Erythroblast (primary cell): ENCODE measurements around the gene PRKG1.
"Not testable (repeated sequence)": the region's sequence is repeated elsewhere in the genome, so short reads cannot be mapped to it uniquely, and the experiment has no call there.

Experiments used
- GATA1 ChIP-seq: IDR thresholded peaks from 2 replicates; pipeline ENCODE4 v1.6.1; 2011; ENCODE audit warnings: low read depth, mild to moderate bottlenecking, control low read depth, low read length, moderate library complexity
- POLR2A ChIP-seq: IDR thresholded peaks from 2 replicates; pipeline ENCODE4 v1.6.1; 2011; ENCODE audit warnings: mild to moderate bottlenecking, low read length

DNA sequence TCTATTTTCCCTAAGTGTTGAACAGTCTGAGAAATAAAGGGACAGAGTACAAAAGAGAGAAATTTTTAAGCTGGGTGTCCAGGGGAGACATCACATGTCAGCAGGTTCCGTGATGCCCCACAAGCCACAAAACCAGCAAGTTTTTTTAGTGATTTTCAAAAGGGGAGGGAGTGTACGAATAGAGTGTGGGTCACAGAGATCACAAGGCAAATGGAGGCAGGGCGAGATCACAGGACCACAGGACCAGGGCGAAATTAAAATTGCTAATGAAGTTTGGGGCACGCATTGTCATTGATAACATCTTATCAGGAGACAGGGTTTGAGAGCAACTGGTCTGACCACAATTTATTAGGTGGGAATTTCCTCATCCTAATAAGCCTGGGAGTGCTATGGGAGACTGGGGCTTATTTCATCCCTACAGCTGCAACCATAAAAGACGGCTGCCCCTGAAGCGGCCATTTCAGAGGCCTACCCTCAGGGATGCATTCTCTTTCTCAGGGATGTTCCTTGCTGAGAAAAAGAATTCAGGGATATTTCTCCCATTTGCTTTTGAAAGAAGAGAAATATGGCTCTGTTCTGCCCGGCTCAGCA, 193.8 kb downstream of the PRKG1 start:
- not testable (repeated sequence) for TF ChIP-seq POLR2A, GATA1
